ENCODE measurements around the gene MTA1. TPM values are rescaled to one million over a fixed set of nuclear protein-coding genes. Genes with fewer than 3 reads are reported as not detected.

The MTA1 gene
- total RNA-seq, 2 experiments from 2014 or later = 107 to 113 TPM

DNA sequence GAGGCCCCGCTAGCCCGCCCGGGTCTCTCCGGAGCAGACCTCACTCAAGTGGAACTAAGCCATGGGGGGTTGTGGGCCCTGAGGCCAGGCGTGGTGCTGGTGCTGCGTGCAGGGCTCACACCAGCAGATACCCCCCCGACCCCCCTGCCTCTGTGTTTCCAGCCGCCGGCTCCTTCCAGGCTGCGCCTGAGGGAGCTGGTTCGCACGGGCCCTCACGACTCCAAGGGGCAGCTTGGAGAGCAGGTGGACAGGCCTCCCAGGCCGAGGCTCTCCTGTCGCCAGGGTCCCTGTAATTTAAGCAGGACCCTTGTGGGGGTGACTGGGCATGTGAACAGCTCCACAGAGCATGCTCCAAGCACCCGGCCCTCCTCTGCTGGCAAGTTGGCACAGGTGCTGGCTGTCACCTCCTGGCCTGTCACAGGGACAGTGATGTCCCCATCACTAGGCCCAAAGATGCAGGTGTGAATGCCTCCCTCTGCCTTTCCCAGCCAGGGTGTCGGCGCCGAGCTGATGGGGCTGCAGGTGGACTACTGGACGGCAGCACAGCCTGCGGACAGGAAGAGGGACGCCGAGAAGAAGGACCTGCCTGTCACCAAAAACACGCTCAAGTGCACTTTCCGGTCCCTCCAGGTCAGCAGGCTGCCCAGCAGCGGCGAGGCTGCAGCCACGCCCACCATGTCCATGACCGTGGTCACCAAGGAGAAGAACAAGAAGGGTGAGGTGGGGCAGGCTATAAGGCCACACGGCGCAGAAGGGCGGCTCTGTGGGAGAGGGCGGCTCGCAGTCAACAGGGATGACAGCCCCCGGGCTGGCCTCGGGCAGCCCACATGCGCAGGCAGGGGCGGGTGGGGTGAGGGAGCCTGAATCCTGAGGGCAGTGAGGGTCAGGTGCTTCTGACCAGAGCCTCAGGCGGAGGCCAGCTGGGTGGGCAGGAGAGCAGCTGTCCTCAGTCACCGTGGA, 27.2 kb upstream of the MTA1 start:
- no peak overlapping the region for H3K4me3 ChIP-seq (ENCODE audit: low read length)
- no peaks in the 10 kb centered on the region for H3K36me3 ChIP-seq (ENCODE audit: insufficient read depth, low read length)
- no peaks in the 10 kb centered on the region for H3K4me1 Mint-ChIP-seq (ENCODE audit: low read depth)
- no peaks in the 10 kb centered on the region for H3K27me3 ChIP-seq (ENCODE audit: control insufficient read depth in 1 of 2, insufficient read depth in 2 of 2, low read length in 2 of 2)
- H3K9me3 Mint-ChIP-seq = no peaks in the 10 kb centered on the region
- peaks cover 18% of the 10 kb centered on the region for H3K4me1 ChIP-seq (ENCODE audit: insufficient read depth, low read length)
- POLR2A ChIA-PET = no interaction called here
- DNase-seq (no peak), ATAC-seq (ENCODE audit: poor library complexity) (no peak)
- TF ChIP-seq, protein P1, sequence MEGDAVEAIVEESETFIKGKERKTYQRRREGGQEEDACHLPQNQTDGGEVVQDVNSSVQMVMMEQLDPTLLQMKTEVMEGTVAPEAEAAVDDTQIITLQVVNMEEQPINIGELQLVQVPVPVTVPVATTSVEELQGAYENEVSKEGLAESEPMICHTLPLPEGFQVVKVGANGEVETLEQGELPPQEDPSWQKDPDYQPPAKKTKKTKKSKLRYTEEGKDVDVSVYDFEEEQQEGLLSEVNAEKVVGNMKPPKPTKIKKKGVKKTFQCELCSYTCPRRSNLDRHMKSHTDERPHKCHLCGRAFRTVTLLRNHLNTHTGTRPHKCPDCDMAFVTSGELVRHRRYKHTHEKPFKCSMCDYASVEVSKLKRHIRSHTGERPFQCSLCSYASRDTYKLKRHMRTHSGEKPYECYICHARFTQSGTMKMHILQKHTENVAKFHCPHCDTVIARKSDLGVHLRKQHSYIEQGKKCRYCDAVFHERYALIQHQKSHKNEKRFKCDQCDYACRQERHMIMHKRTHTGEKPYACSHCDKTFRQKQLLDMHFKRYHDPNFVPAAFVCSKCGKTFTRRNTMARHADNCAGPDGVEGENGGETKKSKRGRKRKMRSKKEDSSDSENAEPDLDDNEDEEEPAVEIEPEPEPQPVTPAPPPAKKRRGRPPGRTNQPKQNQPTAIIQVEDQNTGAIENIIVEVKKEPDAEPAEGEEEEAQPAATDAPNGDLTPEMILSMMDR (IDR thresholded peaks at IDR 0.05) = no peak
- CTCF ChIA-PET = no interaction called here
- no peak overlapping the region for H3K27ac Mint-ChIP-seq
- H3K9me3 ChIP-seq (ENCODE audit: control insufficient read depth in 1 of 2, insufficient read depth in 1 of 2, low read length in 2 of 2) = no peaks in the 10 kb centered on the region
- intact Hi-C loops (cut with DNase I, micrococcal nuclease) = no loop called here
- no peak overlapping the region for H3K27ac ChIP-seq (ENCODE audit: low read depth in 1 of 2, low read length in 2 of 2)
- H3K36me3 Mint-ChIP-seq (ENCODE audit: low read depth) = no peaks in the 10 kb centered on the region
- no peak overlapping the region for H3K4me3 Mint-ChIP-seq
- H3K27me3 Mint-ChIP-seq = no peaks in the 10 kb centered on the region

DNA sequence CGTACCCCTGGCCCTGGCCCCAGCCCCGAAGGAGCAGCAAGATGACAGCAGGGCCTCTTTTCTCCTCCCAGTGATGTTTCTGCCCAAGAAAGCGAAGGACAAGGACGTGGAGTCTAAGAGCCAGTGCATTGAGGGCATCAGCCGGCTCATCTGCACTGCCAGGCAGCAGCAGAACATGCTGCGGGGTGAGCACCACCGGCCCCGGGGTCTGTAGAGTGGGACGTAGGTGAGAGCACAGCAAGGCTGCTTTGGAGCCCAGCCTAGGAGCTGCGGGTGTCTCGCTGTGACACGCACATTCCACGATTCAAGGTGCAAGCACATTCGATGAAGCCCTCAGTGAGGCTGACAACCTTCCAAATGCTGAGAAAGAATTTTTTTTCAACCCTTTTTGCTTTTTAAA, 26.5 kb upstream of the MTA1 start:
- DNase-seq = no peak
- H3K4me3 Mint-ChIP-seq = no peak overlapping the region
- Histone ChIP-seq H3K36me3 (ENCODE audit: insufficient read depth, low read length) (no peaks in the 10 kb centered on the region), H3K27me3 (ENCODE audit: control insufficient read depth in 1 of 2, insufficient read depth in 2 of 2, low read length in 2 of 2) (no peaks in the 10 kb centered on the region), H3K4me3 (ENCODE audit: low read length) (no peak overlapping the region), H3K27ac (ENCODE audit: low read depth in 1 of 2, low read length in 2 of 2) (no peak overlapping the region), H3K9me3 (ENCODE audit: control insufficient read depth in 1 of 2, insufficient read depth in 1 of 2, low read length in 2 of 2) (no peaks in the 10 kb centered on the region), H3K4me1 (ENCODE audit: insufficient read depth, low read length) (peaks cover 24% of the 10 kb centered on the region)
- no peak for ATAC-seq (ENCODE audit: poor library complexity)
- TF ChIP-seq, protein P1 (IDR thresholded peaks at IDR 0.05) = no peak
- no peak overlapping the region for H3K27ac Mint-ChIP-seq
- peaks cover 5% of the 10 kb centered on the region for H3K4me1 Mint-ChIP-seq (ENCODE audit: low read depth)
- H3K9me3 Mint-ChIP-seq = no peaks in the 10 kb centered on the region
- ChIA-PET CTCF (no interaction called here), POLR2A (no interaction called here)
- H3K27me3 Mint-ChIP-seq = no peaks in the 10 kb centered on the region
- intact Hi-C loops (cut with DNase I, micrococcal nuclease) = no loop called here
- H3K36me3 Mint-ChIP-seq (ENCODE audit: low read depth) = no peaks in the 10 kb centered on the region

DNA sequence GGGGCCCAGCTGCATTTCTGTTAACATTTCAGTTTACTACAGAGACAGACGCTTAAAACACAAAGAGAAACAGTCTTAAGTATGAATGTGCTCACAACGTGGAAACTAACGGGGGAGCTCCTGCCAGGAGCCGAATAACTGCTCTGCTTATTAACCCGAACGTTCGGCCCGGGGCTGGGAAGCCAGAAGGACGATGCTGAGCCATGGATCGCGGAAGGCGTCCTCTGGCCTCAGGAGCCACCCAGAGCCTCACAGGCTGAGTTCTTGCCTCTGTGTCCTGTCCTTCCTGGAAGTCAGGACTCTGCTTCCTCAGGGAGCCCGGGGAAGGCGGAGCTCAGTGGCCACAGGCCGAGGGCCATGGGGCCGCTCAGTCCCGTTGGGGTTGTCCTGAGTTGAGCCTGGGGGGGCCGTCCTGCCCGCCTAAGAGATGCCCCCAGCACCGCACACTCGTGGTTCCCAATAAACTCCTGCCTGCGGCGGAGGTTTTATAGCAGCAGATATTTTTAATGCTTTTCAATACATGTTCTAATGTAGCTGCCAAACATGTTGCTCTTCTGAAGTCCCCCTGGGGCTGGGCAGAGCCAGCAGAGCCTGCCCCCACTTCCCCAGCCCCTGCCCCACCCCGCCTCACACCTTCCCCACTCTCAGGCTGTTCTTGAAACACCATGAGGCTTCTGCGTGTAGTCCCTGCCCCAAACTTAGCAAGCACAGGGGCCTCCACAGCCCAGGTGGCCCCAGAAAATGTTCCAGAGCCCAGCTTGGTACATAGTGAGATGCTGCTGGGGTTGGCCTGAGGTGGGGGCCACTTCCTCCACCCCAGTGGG, 24.7 kb upstream of the MTA1 start:
- no peaks in the 10 kb centered on the region for H3K27me3 Mint-ChIP-seq
- no peak overlapping the region for H3K4me3 Mint-ChIP-seq
- H3K36me3 ChIP-seq (ENCODE audit: insufficient read depth, low read length) = peaks cover 4% of the 10 kb centered on the region
- intact Hi-C loops (cut with DNase I, micrococcal nuclease) = loop anchor here in 1 of 2 experiments (5.0 kb wide), 1 partner anchor 97 kb away; the partner anchor contains the start of gene TEDC1
- peaks cover 12% of the 10 kb centered on the region for H3K36me3 Mint-ChIP-seq (ENCODE audit: low read depth)
- TF ChIP-seq, protein P1 (IDR thresholded peaks at IDR 0.05) = no peak
- H3K4me3 ChIP-seq (ENCODE audit: low read length) = no peak overlapping the region
- no peak overlapping the region for H3K27ac Mint-ChIP-seq
- DNase-seq (no peak), ATAC-seq (ENCODE audit: poor library complexity) (no peak)
- CTCF ChIA-PET = no interaction called here
- H3K4me1 Mint-ChIP-seq (ENCODE audit: low read depth) = peaks cover 5% of the 10 kb centered on the region
- H3K9me3 ChIP-seq (ENCODE audit: control insufficient read depth in 1 of 2, insufficient read depth in 1 of 2, low read length in 2 of 2) = peaks cover 0 to 8% of the 10 kb centered on the region in 2 experiments
- no peak overlapping the region for H3K27ac ChIP-seq (ENCODE audit: low read depth in 1 of 2, low read length in 2 of 2)
- H3K27me3 ChIP-seq (ENCODE audit: control insufficient read depth in 1 of 2, insufficient read depth in 2 of 2, low read length in 2 of 2) = no peaks in the 10 kb centered on the region
- POLR2A ChIA-PET = no interaction called here
- no peaks in the 10 kb centered on the region for H3K9me3 Mint-ChIP-seq
- peaks cover 35% of the 10 kb centered on the region for H3K4me1 ChIP-seq (ENCODE audit: insufficient read depth, low read length)
